OCI-LY3 (cell line): Measurements from ENCODE around the gene C20orf202.

Experiments used
- H2AFZ ChIP-seq: fragments of 200-600, 300-600 bp; shearing (Covaris generic); 2 replicates; pipeline ENCODE4 v1.6.0; 2014; ENCODE audit warnings: antibody characterized with exemption, low read depth, low read length
- H3K27ac ChIP-seq: fragments of 200-600, 300-600 bp; sonication (generic); 2 replicates; pipeline ENCODE4 v1.5.1; 2014; ENCODE audit warnings: mild to moderate bottlenecking, low read length, moderate library complexity, mixed read lengths
- H3K27me3 ChIP-seq: fragments of 200-600, 300-600 bp; sonication (generic); 2 replicates; pipeline ENCODE4 v1.6.1; 2014; ENCODE audit warnings: low read depth, low read length, mixed read lengths
- H3K36me3 ChIP-seq: fragments of 200-600, 300-600 bp; sonication (generic); replicated peaks from 2 replicates; pipeline ENCODE3; 2014; ENCODE audit warnings: low read depth, low read length, mixed read lengths
- H3K4me1 ChIP-seq: fragments of 300-600, 200-600 bp; sonication (generic); 2 replicates; pipeline ENCODE4 v1.6.1; 2014; ENCODE audit warnings: low read length, mixed read lengths
- H3K4me2 ChIP-seq: fragments of 200-600, 300-600 bp; sonication (generic); 2 replicates; pipeline ENCODE4 v1.6.1; 2014; ENCODE audit warnings: low read length, mixed read lengths
- H3K4me3 ChIP-seq: fragments of 300-600, 200-600 bp; sonication (generic); 2 replicates; pipeline ENCODE4 v1.5.1; 2014; ENCODE audit warnings: antibody characterized with exemption, mild to moderate bottlenecking, low read length, moderate library complexity
- H3K79me2 ChIP-seq: fragments of 300-600, 200-600 bp; shearing (Covaris generic); 2 replicates; pipeline ENCODE4 v1.6.1; 2014; ENCODE audit warnings: mild to moderate bottlenecking, low read length, mixed read lengths
- H3K9ac ChIP-seq: fragments of 300-600, 200-600 bp; shearing (Covaris generic); 2 replicates; pipeline ENCODE4 v1.6.0; 2014; ENCODE audit warnings: mild to moderate bottlenecking, low read length, moderate library complexity
- H3K9me3 ChIP-seq: fragments of 200-600, 300-600 bp; shearing (Covaris generic); 2 replicates; pipeline ENCODE4 v1.6.1; 2014; ENCODE audit warnings: low read length, mixed read lengths; ENCODE audit not compliant: insufficient read depth
- H4K20me1 ChIP-seq: fragments of 200-600, 300-600 bp; sonication (generic); 2 replicates; pipeline ENCODE4 v1.6.1; 2016; ENCODE audit warnings: low read length, mixed read lengths; ENCODE audit not compliant: insufficient read depth
- EZH2phosphoT487 ChIP-seq: fragments of 200-600 bp; shearing (Covaris generic); IDR thresholded peaks from 2 replicates; pipeline ENCODE4 v1.6.1; 2018; ENCODE audit warnings: antibody characterized with exemption, mixed run types, low read depth
- TF ChIP-seq, protein P1 (sequence below): fragments of 200-600, 300-600 bp; sonication (generic); IDR thresholded peaks from 2 replicates; pipeline ENCODE4 v1.5.1; 2014; ENCODE audit warnings: antibody characterized with exemption, low read length, low read depth

Gene C20orf202

DNA sequence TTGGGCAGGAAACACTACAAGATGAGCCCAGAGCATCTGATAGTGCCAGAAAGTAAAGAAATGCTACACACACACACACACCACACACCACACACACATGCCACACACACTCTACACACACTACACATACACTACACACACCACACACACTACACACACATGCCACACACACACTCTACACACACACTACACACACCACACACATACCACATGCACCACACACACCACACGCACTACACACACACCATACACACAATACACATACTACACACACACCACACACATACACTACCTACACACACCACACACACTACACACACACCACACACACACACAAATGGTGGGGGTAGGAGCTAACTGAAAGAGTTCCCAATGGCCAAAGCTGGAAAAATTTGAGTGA, 14.9 kb upstream of the C20orf202 start:
- TF ChIP-seq, protein P1, sequence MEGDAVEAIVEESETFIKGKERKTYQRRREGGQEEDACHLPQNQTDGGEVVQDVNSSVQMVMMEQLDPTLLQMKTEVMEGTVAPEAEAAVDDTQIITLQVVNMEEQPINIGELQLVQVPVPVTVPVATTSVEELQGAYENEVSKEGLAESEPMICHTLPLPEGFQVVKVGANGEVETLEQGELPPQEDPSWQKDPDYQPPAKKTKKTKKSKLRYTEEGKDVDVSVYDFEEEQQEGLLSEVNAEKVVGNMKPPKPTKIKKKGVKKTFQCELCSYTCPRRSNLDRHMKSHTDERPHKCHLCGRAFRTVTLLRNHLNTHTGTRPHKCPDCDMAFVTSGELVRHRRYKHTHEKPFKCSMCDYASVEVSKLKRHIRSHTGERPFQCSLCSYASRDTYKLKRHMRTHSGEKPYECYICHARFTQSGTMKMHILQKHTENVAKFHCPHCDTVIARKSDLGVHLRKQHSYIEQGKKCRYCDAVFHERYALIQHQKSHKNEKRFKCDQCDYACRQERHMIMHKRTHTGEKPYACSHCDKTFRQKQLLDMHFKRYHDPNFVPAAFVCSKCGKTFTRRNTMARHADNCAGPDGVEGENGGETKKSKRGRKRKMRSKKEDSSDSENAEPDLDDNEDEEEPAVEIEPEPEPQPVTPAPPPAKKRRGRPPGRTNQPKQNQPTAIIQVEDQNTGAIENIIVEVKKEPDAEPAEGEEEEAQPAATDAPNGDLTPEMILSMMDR: no peak
- no peak for TF ChIP-seq EZH2phosphoT487
- Histone ChIP-seq H3K79me2 (no peaks in the 10 kb centered on the region), H3K27me3 (no peaks in the 10 kb centered on the region), H3K36me3 (no peaks in the 10 kb centered on the region), H4K20me1 (no peaks in the 10 kb centered on the region), H3K4me2 (no peak overlapping the region), H3K4me1 (no peaks in the 10 kb centered on the region), H2AFZ (no peak overlapping the region), H3K4me3 (no peak overlapping the region), H3K27ac (no peak overlapping the region), H3K9me3 (no peaks in the 10 kb centered on the region), H3K9ac (no peak overlapping the region)

DNA sequence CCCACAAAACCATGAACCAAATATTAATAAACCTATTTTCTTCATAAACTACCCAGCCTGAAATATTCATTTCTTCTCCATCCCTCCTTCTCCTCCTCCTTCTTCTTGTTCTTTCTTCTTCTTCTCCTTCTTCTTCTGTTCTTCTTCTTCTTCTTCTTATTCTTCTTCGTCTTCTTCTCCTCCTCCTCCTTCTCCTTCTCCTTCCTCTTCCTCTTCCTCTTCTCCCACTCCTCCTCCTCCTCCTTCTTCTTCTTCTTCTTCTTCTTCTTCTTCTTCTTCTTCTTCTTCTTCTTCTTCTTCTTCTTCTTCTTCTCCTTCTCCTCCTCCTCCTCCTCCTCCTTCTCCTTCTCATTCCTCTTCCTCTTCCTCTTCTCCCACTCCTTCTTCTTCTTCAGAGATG, 13.4 kb upstream of the C20orf202 start:
- TF ChIP-seq, protein P1: no peak
- TF ChIP-seq EZH2phosphoT487: no peak
- Histone ChIP-seq H3K4me3 (no peak overlapping the region), H4K20me1 (no peaks in the 10 kb centered on the region), H3K4me2 (no peak overlapping the region), H3K4me1 (no peaks in the 10 kb centered on the region), H3K27ac (no peak overlapping the region), H3K9ac (no peak overlapping the region), H3K9me3 (no peaks in the 10 kb centered on the region), H3K79me2 (no peaks in the 10 kb centered on the region), H3K36me3 (no peaks in the 10 kb centered on the region), H3K27me3 (no peaks in the 10 kb centered on the region), H2AFZ (no peak overlapping the region)

DNA sequence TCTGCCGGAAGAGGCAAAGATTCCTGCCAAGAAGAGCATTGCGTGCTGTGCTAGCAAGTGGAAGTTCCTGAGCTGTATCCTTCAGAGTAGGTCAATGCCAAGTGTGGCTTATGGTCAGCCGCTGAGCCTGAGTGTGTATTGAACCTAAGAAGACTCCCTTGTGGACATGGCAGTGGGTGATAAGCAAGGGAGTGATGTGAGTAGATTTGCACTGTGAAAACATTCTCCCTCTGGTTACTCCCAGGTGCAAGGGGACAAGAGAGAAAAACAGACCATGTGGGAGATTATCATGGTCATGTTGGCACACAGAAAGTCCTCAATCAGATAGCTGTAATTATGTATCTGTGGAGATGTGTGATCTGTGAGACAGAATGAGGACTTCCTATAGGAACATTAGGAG, 12.4 kb upstream of the C20orf202 start:
- Histone ChIP-seq H3K9me3 (no peaks in the 10 kb centered on the region), H3K4me1 (no peaks in the 10 kb centered on the region), H3K27ac (no peak overlapping the region), H3K36me3 (no peaks in the 10 kb centered on the region), H3K4me2 (no peak overlapping the region), H3K4me3 (no peak overlapping the region), H3K9ac (no peak overlapping the region), H3K27me3 (no peaks in the 10 kb centered on the region), H2AFZ (no peak overlapping the region), H4K20me1 (no peaks in the 10 kb centered on the region), H3K79me2 (no peaks in the 10 kb centered on the region)
- no peak for TF ChIP-seq EZH2phosphoT487
- TF ChIP-seq, protein P1: no peak

DNA sequence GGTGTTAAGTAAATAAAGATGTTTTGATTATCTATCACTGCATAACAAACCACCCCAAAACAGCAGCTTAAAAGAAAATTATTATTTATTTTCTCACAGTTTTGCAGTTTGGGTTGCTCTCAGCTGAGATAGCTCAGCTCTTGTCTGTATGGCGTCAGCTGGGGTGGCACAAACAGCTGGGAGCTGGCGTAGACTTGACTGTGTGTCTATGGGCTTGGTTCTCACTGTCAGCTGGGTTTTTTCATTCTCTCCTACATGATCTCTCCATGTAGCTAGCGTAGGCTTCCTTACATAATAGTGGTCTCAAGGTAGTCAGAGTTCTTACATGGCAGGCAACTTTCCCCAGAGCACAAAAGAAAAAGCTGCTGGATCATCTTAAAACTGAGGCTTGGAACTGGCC, 12.0 kb upstream of the C20orf202 start:
- Histone ChIP-seq H3K79me2 (no peaks in the 10 kb centered on the region), H3K36me3 (no peaks in the 10 kb centered on the region), H3K4me3 (no peak overlapping the region), H3K9me3 (no peaks in the 10 kb centered on the region), H3K27me3 (no peaks in the 10 kb centered on the region), H3K4me1 (no peaks in the 10 kb centered on the region), H3K27ac (no peak overlapping the region), H3K9ac (no peak overlapping the region), H3K4me2 (no peak overlapping the region), H4K20me1 (no peaks in the 10 kb centered on the region), H2AFZ (no peak overlapping the region)
- TF ChIP-seq, protein P1: no peak
- TF ChIP-seq EZH2phosphoT487: no peak
